Smooth muscle cell (in vitro differentiated cells): Measurements from ENCODE around the gene GORASP1. TPM values are rescaled to one million over a fixed set of nuclear protein-coding genes. Genes with fewer than 3 reads are reported as not detected.

Experiments used
- DNase-seq: peaks from one replicate; lab custom pipeline; 2025; ENCODE audit not compliant: unreplicated experiment; lab: John Stamatoyannopoulos, UW
- H2AFZ ChIP-seq: fragments of 200-600 bp; sonication (generic); 2 replicates; pipeline ENCODE4 v1.6.0; 2016; ENCODE audit warnings: antibody characterized with exemption, low read depth, mild to moderate bottlenecking
- H3F3A ChIP-seq: fragments of 200-600 bp; sonication (generic); 2 replicates; pipeline ENCODE4 v1.6.0; 2017; ENCODE audit warnings: antibody characterized with exemption, low read depth
- H3K27ac ChIP-seq: fragments of 200-600 bp; sonication (generic); 2 replicates; pipeline ENCODE4 v1.5.1; 2016; ENCODE audit warnings: low read depth, mild to moderate bottlenecking
- H3K27me3 ChIP-seq: fragments of 200-600 bp; sonication (generic); 2 replicates; pipeline ENCODE4 v1.6.1; 2016; ENCODE audit warnings: low read depth, mild to moderate bottlenecking
- H3K36me3 ChIP-seq: fragments of 200-600 bp; sonication (generic); 2 replicates; pipeline ENCODE4 v1.5.1; 2016; ENCODE audit warnings: low read depth
- H3K4me1 ChIP-seq: fragments of 200-600 bp; sonication (generic); 2 replicates; pipeline ENCODE4 v1.5.1; 2016; ENCODE audit warnings: low read depth
- H3K4me2 ChIP-seq: fragments of 200-600 bp; sonication (generic); 2 replicates; pipeline ENCODE4 v1.6.0; 2016; ENCODE audit warnings: mild to moderate bottlenecking
- H3K4me3 ChIP-seq: fragments of 200-600 bp; sonication (generic); 2 replicates; pipeline ENCODE4 v1.5.1; 2016; ENCODE audit warnings: mild to moderate bottlenecking
- H3K79me2 ChIP-seq: fragments of 200-600 bp; sonication (generic); 2 replicates; pipeline ENCODE4 v1.6.0; 2016; ENCODE audit warnings: low read depth, mild to moderate bottlenecking
- H3K9ac ChIP-seq: fragments of 200-600 bp; sonication (generic); 2 replicates; pipeline ENCODE4 v1.6.0; 2016; ENCODE audit warnings: low read depth
- H3K9me3 ChIP-seq: fragments of 200-600 bp; sonication (generic); replicated peaks from 2 replicates; pipeline ENCODE4 v1.5.1; 2016; ENCODE audit warnings: low read depth
- H4K20me1 ChIP-seq: fragments of 200-600 bp; sonication (generic); 2 replicates; pipeline ENCODE4 v1.6.0; 2016; ENCODE audit warnings: low read depth
- CTCF ChIP-seq: fragments of 200-600 bp; sonication (generic); IDR thresholded peaks from 2 replicates; pipeline ENCODE4 v1.5.1; 2017; ENCODE audit warnings: borderline replicate concordance, mild to moderate bottlenecking, antibody characterized with exemption; ENCODE audit not compliant: insufficient read depth, poor library complexity, severe bottlenecking
- WGBS: methylation state at CpG from one replicate; pipeline ENCODE4 v1.1.7; 2016; ENCODE audit warnings: low lambda C conversion rate; 5-methylcytosine and 5-hydroxymethylcytosine counted together
- polyA plus RNA-seq: library from polyadenylated mRNA; unstranded; fragments of >200 nt; fragmentation: Nextera tagmentation; extraction: Ambion mirVana; gene quantifications from 2 replicates; pipeline ENCODE4 v1.2.1, GENCODE V29; 2016
- total RNA-seq: library from RNA; depleted of rRNA; stranded (reverse); fragments of >200 nt; gene quantifications from 2 replicates; pipeline ENCODE4 v1.2.3, GENCODE V29; 2014

The GORASP1 gene
- total and polyA plus RNA-seq, 2 experiments from 2014 or later: 29.5 to 41.6 TPM

GRCh38 chr3:39153977-39154279, 46.5 kb upstream of the GORASP1 start:
- no peaks in the 10 kb centered on the region for H3K27me3 ChIP-seq
- peaks cover 44% of the 10 kb centered on the region for H4K20me1 ChIP-seq
- H3K4me2 ChIP-seq: peak overlapping the region; percentile 77
- peaks cover 34% of the 10 kb centered on the region for H3F3A ChIP-seq
- no peaks in the 10 kb centered on the region for H3K9me3 ChIP-seq
- no peak for TF ChIP-seq CTCF
- H3K9ac ChIP-seq: peak overlapping the region; percentile 56
- peak overlapping the region; percentile 80 for H3K4me3 ChIP-seq
- H3K79me2 ChIP-seq: peaks cover 37% of the 10 kb centered on the region
- peak overlapping the region; percentile 97 for H3K27ac ChIP-seq
- peaks cover 27% of the 10 kb centered on the region for H3K4me1 ChIP-seq
- no peak for DNase-seq
- H2AFZ ChIP-seq: no peak overlapping the region
- 3% methylated on average over 4 of the region's 9 CpGs for WGBS
- H3K36me3 ChIP-seq: no peaks in the 10 kb centered on the region

- DNase-seq: peak; percentile 86
- 2% methylated on average over 9 of the region's 9 CpGs for WGBS
These were observed 43.6 kb upstream of the GORASP1 start for GRCh38 chr3:39150803-39151631.

GRCh38 chr3:39150148-39150802, 42.8 kb upstream of the GORASP1 start:
- TF ChIP-seq CTCF: no peak
- Histone ChIP-seq H3K4me1 (peaks cover 34% of the 10 kb centered on the region), H3K36me3 (peaks cover 6% of the 10 kb centered on the region), H3K4me3 (peak overlapping the region; percentile 80), H3K27ac (peak overlapping the region; percentile 97), H2AFZ (no peak overlapping the region), H3K4me2 (peak overlapping the region; percentile 87), H4K20me1 (peaks cover 80% of the 10 kb centered on the region), H3K9ac (peak overlapping the region; percentile 100), H3K79me2 (peaks cover 65% of the 10 kb centered on the region), H3K9me3 (no peaks in the 10 kb centered on the region), H3K27me3 (no peaks in the 10 kb centered on the region), H3F3A (peaks cover 64% of the 10 kb centered on the region)
- no peak for DNase-seq
- WGBS: 23% methylated on average over 5 of the region's 5 CpGs

More at GRCh38 chr3:39150803-39151631, 43.6 kb upstream of the GORASP1 start:
- H3K27ac ChIP-seq: peak overlapping the region; percentile 97
- peaks cover 73% of the 10 kb centered on the region for H4K20me1 ChIP-seq
- TF ChIP-seq CTCF: no peak
- peaks cover 57% of the 10 kb centered on the region for H3F3A ChIP-seq
- H2AFZ ChIP-seq: no peak overlapping the region
- no peaks in the 10 kb centered on the region for H3K9me3 ChIP-seq
- peaks cover 57% of the 10 kb centered on the region for H3K79me2 ChIP-seq
- peak overlapping the region; percentile 80 for H3K4me3 ChIP-seq
- peak overlapping the region; percentile 87 for H3K4me2 ChIP-seq
- peak overlapping the region; percentile 100 for H3K9ac ChIP-seq
- no peaks in the 10 kb centered on the region for H3K27me3 ChIP-seq
- H3K36me3 ChIP-seq: no peaks in the 10 kb centered on the region
- peaks cover 34% of the 10 kb centered on the region for H3K4me1 ChIP-seq
